Hematopoietic multipotent progenitor cell treated with erythropoietin and hydrocortisone succinate and interleukin-3 and kit ligand, for 4 days (in vitro differentiated cells): ENCODE measurements around the gene CCDC50.
A peak's percentile ranks its signal among the peaks of the same experiment; 100 is the strongest.

Experiments used
- DNase-seq: peaks from one replicate; pipeline ENCODE4 v3.0.0-alpha.2; 2015

Gene CCDC50

GRCh38 chr3:191352014-191352413 lies 22.8 kb downstream of the CCDC50 start:
- DNase-seq, result no peak

GRCh38 chr3:191353022-191353777 lies 24.0 kb downstream of the CCDC50 start:
- no peak for DNase-seq

GRCh38 chr3:191355406-191355805 lies 26.2 kb downstream of the CCDC50 start:
- no peak for DNase-seq

- no peak for DNase-seq
These were observed 27.6 kb downstream of the CCDC50 start for GRCh38 chr3:191356631-191357439.

- DNase-seq, result no peak
These were observed 28.7 kb downstream of the CCDC50 start for GRCh38 chr3:191357909-191358308.

- no peak for DNase-seq
These were observed 29.7 kb downstream of the CCDC50 start for GRCh38 chr3:191358929-191359328.

- no peak for DNase-seq
These were observed 31.4 kb downstream of the CCDC50 start for GRCh38 chr3:191360620-191361019.

- DNase-seq, result no peak
These were observed 32.3 kb downstream of the CCDC50 start for GRCh38 chr3:191361456-191361855.

- DNase-seq, result no peak
These were observed 32.8 kb downstream of the CCDC50 start for GRCh38 chr3:191362037-191362436.

- no peak for DNase-seq
These were observed 33.4 kb downstream of the CCDC50 start for GRCh38 chr3:191362524-191363090.

GRCh38 chr3:191363221-191363620 lies 34.0 kb downstream of the CCDC50 start:
- no peak for DNase-seq

- DNase-seq, result no peak
These were observed 37.5 kb downstream of the CCDC50 start for GRCh38 chr3:191366675-191367074.

- no peak for DNase-seq
These were observed 39.8 kb downstream of the CCDC50 start for GRCh38 chr3:191368755-191369615.

GRCh38 chr3:191369616-191370010 lies 40.4 kb downstream of the CCDC50 start:
- no peak for DNase-seq

GRCh38 chr3:191372122-191372521 lies 42.9 kb downstream of the CCDC50 start:
- DNase-seq, result peak; percentile 19

GRCh38 chr3:191373327-191373726 lies 44.1 kb downstream of the CCDC50 start:
- no peak for DNase-seq

- DNase-seq, result no peak
These were observed 47.4 kb downstream of the CCDC50 start for GRCh38 chr3:191376516-191377141.

GRCh38 chr3:191378142-191378812 lies 49.1 kb downstream of the CCDC50 start:
- no peak for DNase-seq

- no peak for DNase-seq
These were observed 50.3 kb downstream of the CCDC50 start for GRCh38 chr3:191379446-191379845.

GRCh38 chr3:191380001-191380400 lies 50.8 kb downstream of the CCDC50 start:
- no peak for DNase-seq

GRCh38 chr3:191381303-191381702 lies 52.1 kb downstream of the CCDC50 start:
- no peak for DNase-seq

- no peak for DNase-seq
These were observed 53.5 kb downstream of the CCDC50 start for GRCh38 chr3:191382661-191383060.
